ENCODE data around the gene ADAMTS12.

The ADAMTS12 gene

DNA sequence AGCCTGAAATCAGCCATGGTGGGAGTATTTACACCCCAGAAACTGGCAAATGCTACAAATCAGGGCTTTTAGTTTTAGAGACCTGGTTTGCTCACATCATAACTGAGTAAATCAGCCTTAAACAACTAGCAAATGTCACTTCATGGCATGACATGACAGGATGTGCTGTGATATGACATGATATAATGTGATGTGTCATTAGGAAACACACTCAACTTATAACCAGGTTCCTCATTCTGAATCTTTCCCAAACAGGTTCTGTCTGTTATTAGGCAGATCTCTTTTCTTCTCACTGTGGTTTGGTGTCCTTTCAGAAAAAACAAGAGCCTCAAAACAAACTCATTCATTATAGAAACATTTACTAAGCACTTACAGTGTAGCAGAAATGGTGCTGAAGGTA is 90.5 kb downstream of the ADAMTS12 start:
- no peak for TF ChIP-seq POLR2AphosphoS5 (IDR thresholded peaks at IDR 0.05; ENCODE audit: low read depth, low read length)
- TF ChIP-seq SIN3A (IDR thresholded peaks at IDR 0.05; ENCODE audit: borderline replicate concordance, insufficient read depth, low read length) = no peak
- no peak for TF ChIP-seq FOXP2 (optimal IDR thresholded peaks at IDR 0.05; ENCODE audit: borderline replicate concordance, extremely low read depth, extremely low read length, insufficient read depth)
- TF ChIP-seq, protein P1, sequence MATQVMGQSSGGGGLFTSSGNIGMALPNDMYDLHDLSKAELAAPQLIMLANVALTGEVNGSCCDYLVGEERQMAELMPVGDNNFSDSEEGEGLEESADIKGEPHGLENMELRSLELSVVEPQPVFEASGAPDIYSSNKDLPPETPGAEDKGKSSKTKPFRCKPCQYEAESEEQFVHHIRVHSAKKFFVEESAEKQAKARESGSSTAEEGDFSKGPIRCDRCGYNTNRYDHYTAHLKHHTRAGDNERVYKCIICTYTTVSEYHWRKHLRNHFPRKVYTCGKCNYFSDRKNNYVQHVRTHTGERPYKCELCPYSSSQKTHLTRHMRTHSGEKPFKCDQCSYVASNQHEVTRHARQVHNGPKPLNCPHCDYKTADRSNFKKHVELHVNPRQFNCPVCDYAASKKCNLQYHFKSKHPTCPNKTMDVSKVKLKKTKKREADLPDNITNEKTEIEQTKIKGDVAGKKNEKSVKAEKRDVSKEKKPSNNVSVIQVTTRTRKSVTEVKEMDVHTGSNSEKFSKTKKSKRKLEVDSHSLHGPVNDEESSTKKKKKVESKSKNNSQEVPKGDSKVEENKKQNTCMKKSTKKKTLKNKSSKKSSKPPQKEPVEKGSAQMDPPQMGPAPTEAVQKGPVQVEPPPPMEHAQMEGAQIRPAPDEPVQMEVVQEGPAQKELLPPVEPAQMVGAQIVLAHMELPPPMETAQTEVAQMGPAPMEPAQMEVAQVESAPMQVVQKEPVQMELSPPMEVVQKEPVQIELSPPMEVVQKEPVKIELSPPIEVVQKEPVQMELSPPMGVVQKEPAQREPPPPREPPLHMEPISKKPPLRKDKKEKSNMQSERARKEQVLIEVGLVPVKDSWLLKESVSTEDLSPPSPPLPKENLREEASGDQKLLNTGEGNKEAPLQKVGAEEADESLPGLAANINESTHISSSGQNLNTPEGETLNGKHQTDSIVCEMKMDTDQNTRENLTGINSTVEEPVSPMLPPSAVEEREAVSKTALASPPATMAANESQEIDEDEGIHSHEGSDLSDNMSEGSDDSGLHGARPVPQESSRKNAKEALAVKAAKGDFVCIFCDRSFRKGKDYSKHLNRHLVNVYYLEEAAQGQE (IDR thresholded peaks at IDR 0.05; ENCODE audit: insufficient read depth in 1 of 2, low read depth in 2 of 2, low read length in 2 of 2) = no peak
- TF ChIP-seq TAF1 (IDR thresholded peaks at IDR 0.05; ENCODE audit: borderline replicate concordance, insufficient read depth, low read length) = no peak

- TF ChIP-seq POLR2AphosphoS5 (IDR thresholded peaks at IDR 0.05; ENCODE audit: low read depth, low read length) (no peak), TAF1 (IDR thresholded peaks at IDR 0.05; ENCODE audit: borderline replicate concordance, insufficient read depth, low read length) (no peak), FOXP2 (optimal IDR thresholded peaks at IDR 0.05; ENCODE audit: borderline replicate concordance, extremely low read depth, extremely low read length, insufficient read depth) (no peak)
These were observed 91.4 kb downstream of the ADAMTS12 start for GRCh38 chr5:33800241-33800950.

GRCh38 chr5:33795496-33795895 is 96.3 kb downstream of the ADAMTS12 start:
- TF ChIP-seq, protein P1 (IDR thresholded peaks at IDR 0.05; ENCODE audit: insufficient read depth in 1 of 2, low read depth in 2 of 2, low read length in 2 of 2) = no peak

GRCh38 chr5:33794550-33795181 is 97.1 kb downstream of the ADAMTS12 start:
- TF ChIP-seq FOXP2 (optimal IDR thresholded peaks at IDR 0.05; ENCODE audit: borderline replicate concordance, extremely low read depth, extremely low read length, insufficient read depth) = no peak
- TF ChIP-seq, protein P1 (IDR thresholded peaks at IDR 0.05; ENCODE audit: insufficient read depth in 1 of 2, low read depth in 2 of 2, low read length in 2 of 2) = no peak
- no peak for TF ChIP-seq SIN3A (IDR thresholded peaks at IDR 0.05; ENCODE audit: borderline replicate concordance, insufficient read depth, low read length)
- no peak for TF ChIP-seq POLR2AphosphoS5 (IDR thresholded peaks at IDR 0.05; ENCODE audit: low read depth, low read length)
- TF ChIP-seq TAF1 (IDR thresholded peaks at IDR 0.05; ENCODE audit: borderline replicate concordance, insufficient read depth, low read length) = no peak

DNA sequence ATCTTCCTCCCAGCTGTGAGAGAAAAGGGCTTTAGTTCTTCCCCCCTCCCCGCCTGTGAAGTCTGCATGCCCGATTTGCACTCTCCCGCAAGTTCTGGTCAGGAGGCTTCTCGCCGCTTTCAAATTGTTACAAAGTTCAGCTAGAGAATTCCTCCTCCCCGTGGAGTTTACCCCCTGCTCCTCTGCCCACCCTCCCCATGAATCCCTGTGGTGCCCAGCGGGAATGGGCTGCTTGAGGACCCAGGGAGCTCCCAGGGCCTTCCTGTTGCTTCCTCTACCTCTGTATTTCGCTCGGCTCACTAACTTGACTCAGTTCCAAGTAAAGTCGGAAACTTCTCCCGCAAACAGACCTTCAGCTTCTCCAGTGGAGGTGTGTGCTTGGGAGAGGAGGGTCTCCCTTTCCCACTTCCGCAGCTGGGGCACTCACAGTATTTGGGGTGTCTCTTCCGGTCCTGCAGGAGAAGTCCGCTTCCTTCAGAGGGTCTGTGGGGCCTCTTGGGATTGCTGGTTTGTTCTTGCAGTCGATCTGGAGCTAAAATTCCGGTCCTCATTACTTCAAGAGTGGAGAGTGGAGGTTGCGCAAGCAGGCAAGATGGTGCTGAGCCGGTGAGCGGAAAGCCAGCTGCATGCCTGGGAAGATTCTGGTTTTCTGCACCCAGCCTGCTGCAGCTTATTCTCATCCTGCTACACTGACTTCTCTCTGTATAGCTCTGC is 97.8 kb downstream of the ADAMTS12 start:
- TF ChIP-seq, protein P1 (IDR thresholded peaks at IDR 0.05; ENCODE audit: insufficient read depth in 1 of 2, low read depth in 2 of 2, low read length in 2 of 2) = no peak
- no peak for TF ChIP-seq SIN3A (IDR thresholded peaks at IDR 0.05; ENCODE audit: borderline replicate concordance, insufficient read depth, low read length)
- no peak for TF ChIP-seq POLR2AphosphoS5 (IDR thresholded peaks at IDR 0.05; ENCODE audit: low read depth, low read length)

All from PFSK-1 (cell line).